ENCODE measurements around the gene SLC36A2.
"Not testable (repeated sequence)": the region's sequence is repeated elsewhere in the genome, so short reads cannot be mapped to it uniquely, and the experiment has no call there.

The SLC36A2 gene
- 0 reads per million in 4 experiments for total RNA-seq

DNA sequence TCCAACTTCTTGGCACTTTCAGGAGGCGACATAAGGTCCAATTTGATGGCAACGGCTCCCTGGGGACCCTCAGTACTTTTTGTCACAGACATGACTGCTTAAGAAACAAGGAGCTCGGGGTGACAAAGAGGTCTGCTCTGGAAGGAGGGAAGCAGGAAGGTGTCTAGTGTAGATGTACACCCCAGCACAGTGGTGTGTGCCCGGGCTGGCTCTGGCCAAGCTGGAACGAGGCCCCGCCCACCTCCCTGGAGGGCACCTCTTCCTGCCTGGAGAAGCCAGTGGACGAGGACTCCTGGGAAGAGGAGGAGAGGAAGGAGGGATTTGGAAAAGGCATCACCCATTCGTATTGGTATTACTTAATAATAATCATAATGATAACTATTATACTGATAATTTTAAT, at the start of gene SLC36A2:
Gene SLC36A2, minus strand, starts transcription at position 191 of the 400 bp plus-strand sequence. Its CDS starts 99 bp downstream, at position 92.
- no peak for DNase-seq

DNA sequence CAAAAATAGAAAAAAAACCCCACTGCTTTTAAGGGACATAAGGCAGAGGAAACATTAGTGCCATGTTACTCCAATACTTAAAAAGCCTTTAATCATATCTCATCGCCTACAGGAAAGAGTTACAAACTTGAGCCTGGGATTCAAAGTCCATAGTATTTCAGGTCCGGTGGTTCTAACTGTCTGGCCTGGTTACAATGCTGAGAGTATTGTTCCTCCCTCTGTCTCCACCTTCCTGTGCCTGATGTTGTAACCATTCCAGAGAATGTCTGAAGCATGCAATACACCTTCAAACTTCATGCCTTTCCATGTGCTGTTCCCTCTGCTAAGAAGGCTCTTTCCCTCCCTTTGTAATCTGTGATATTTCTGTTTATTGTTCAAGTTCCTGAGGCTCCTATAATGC, 41.6 kb upstream of the SLC36A2 start:
- DNase-seq: no peak

- DNase-seq: no peak
Measured at GRCh38 chr5:151384106-151384505, 36.7 kb upstream of the SLC36A2 start.

GRCh38 chr5:151383011-151383410, 35.7 kb upstream of the SLC36A2 start:
- no peak for DNase-seq

DNA sequence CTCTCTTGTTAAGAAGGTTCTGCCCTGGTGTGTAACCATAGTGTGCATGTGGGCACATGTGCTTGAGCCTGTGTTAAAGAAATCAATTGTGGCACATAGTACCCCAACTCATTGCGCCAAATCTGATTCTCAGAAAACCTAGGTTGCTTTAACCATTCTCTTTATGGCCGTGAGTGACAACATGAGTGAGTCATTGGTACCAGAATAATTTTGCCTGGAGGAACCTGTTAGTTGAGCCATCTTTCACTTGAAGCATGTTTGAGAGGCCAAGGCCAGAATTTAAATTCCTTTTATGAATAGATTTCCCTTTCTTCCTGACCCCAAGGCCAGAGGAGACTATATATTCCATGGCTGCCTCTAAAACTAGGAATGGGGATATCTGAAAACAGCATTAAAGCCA, 35.2 kb upstream of the SLC36A2 start:
- no peak for DNase-seq

DNA sequence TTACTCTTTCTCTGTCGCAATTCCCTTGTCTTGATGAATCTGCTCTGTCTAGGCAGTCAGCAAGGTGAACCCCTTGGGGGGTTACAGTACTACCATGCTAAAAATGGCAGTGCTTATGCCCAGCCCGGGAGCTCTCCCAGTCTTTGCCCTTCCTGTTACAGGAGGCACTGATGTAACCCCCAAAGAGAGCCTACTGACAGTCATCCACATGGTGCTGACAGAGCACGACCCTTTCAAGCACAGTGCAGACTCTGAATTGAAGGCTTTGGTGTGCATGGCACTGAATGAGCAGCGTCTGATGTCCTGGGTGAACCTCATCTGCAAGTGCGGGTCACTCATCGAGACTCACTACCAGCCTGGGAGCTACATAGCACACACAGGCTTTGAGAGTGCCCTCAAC, 34.5 kb upstream of the SLC36A2 start:
- no peak for DNase-seq

GRCh38 chr5:151378616-151379015, 31.3 kb upstream of the SLC36A2 start:
- no peak for DNase-seq

DNA sequence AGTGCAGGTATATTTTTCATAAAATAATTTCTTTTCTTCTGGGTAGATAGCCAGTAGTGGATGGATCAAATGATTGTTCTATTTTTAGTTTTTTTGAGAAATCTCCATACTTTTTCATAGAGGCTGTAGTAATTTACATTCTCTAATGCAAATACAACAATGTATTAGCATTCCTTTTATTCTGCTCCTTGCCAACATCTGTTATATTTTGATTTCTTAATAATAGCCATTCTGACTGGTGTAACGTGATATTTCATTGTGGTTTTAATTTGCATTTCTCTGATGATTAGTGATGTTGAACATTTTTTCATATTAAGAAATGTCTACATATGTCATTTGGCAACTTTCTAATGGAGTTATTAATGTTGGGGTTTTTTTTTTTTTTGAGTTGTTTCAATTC, 27.2 kb upstream of the SLC36A2 start:
- no peak for DNase-seq

- not testable (repeated sequence) for DNase-seq
Measured at GRCh38 chr5:151367038-151367437, 19.7 kb upstream of the SLC36A2 start.

- DNase-seq: no peak
Measured at GRCh38 chr5:151363673-151364072, 16.3 kb upstream of the SLC36A2 start.

- DNase-seq: no peak
Measured at GRCh38 chr5:151362970-151363369, 15.6 kb upstream of the SLC36A2 start.

GRCh38 chr5:151359391-151359790, 12.0 kb upstream of the SLC36A2 start:
- no peak for DNase-seq

DNA sequence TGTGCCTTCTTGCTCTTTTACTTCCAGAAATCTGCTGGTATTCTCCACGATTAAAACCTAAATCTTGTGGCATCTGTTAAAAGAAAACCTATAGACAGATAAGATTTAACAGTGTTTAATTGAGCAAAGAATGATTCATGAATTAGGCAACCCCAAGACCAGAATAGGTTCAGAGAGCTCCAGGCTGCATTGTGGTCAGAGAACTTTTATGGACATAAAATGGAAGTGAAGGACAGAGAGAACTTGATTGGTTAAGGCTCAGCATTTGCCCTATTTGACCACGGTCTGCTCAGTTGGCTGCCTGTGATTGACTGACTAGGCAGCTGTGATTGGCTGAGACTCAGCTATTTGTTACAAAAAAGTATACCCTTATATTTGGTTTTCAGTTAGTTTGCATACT, 10.4 kb upstream of the SLC36A2 start:
- no peak for DNase-seq

GRCh38 chr5:151357097-151357496, 9.7 kb upstream of the SLC36A2 start:
- no peak for DNase-seq

DNA sequence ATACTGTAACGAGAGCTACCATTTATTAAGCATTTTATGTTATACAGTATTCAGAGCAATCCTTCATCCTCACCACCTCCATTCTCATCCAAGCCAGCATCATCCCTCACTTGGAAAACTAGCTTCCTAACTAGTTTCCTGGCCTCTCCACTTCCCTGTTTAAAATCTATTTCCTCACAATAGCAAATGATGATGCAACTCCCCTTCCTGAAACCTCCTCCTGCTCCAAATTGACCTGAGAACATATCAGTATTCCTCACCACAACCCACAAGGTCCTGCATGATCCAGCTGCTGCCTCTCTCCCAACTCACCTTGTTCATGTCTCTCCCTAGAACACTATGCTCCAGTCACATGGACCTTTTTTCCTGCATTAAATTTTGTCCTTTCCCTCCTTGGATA, 4.3 kb upstream of the SLC36A2 start:
- no peak for DNase-seq

DNA sequence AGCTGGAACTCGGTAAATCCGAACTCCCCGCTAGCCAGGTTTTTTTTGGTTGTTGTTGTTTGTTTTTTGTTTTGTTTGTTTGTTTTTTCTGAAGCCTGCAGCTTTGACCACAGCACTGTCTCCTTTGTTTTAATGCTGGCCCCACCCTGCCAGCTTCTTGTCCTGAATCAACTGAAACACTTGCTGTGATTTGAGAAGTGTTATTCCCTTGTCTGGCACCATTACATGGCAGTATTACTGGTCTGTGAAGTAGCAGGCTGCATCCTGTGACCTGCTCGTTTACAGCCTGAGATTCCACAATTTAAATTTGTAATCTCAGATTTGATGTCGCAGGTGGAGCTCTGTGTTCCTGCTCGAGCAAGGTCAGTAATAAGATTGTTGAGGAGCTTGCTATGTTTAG, 1.4 kb upstream of the SLC36A2 start:
- no peak for DNase-seq

- DNase-seq: no peak
Measured at GRCh38 chr5:151345808-151346478, 1.4 kb downstream of the SLC36A2 start.

- DNase-seq: no peak
Measured at GRCh38 chr5:151345187-151345807, 2.1 kb downstream of the SLC36A2 start.

GRCh38 chr5:151344088-151344487, 3.3 kb downstream of the SLC36A2 start:
- DNase-seq: no peak

- no peak for DNase-seq
Measured at GRCh38 chr5:151340004-151340403, 7.4 kb downstream of the SLC36A2 start.

DNA sequence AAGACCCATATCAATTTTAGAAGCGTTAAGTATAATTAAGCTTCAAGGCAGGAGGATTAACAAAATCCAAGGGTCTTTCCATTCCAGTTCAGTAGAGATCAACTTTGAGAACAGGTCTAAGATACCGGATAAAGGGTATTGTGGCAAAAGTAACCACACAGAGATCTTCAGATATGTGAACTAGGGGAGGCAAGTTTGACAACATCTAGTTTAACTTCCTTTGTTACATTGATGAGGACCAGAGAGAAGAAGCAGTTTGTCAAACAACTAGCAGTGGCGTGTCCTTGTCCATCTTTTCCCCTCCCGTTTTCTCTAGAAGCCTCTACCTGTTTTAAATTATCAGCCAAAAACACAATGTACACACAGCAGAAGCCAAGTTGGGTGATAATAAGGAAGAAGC, 8.6 kb downstream of the SLC36A2 start:
- no peak for DNase-seq

DNA sequence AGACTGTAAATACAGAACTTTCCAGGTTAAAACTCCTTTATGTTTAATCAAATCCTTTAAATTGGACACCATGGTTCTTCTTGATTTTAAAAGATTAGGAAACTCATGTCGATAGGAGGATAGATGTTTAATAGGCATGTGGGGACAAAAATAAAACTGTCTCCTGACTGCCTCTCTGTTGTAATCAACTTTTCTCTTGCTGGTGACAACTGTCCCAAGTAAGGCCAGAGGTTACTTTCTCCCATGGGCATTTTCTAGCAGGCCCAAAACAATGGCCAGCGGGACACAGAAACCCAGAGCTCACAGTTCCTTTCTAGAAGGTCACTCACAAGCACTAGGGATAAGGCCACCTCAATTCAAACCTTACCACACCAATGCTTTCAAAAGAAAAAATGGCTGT, 14.5 kb downstream of the SLC36A2 start:
- no peak for DNase-seq

DNA sequence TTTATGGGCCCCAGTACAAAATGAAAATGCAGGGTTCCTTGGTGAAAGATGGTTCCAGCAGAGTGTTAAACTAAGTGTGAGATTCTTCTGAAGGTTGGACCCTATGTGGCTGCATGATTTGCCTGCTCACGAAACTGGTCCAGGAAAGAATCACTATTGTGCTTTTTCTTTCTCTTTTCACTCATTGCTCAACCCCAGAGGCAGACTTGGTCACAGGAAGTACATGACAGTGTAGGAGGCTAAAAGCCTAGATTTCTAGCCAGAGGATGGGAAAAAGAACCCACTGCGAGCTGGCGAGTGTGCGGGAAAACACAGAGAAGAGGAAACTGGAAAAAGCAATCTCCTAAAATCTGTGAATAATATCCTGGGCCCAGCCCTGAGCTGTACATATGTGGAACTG, 18.6 kb downstream of the SLC36A2 start:
- no peak for DNase-seq

GRCh38 chr5:151327585-151327984, 19.8 kb downstream of the SLC36A2 start:
- DNase-seq: no peak

DNA sequence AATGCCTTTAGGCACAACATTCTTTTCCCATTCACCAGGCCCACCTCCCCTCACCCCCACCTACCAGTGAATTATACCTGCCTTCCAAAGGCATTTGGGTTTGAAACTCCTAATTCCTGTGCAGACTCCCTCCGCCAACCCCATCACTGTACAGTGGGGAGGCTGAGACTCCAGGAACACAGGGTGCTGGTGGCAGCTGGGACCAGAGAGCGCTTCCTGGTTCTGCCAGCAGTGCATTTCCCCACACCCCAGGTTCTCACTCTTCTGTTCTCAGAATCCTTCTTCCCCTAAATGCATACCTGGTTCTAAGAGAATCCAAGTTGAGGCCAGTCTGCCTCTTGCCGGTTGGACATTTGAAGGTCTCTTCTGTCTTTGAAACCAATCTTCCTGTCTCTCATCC, 21.1 kb downstream of the SLC36A2 start:
- no peak for DNase-seq
